Measurements from ENCODE around the gene SMARCAL1. TPM values are rescaled to one million over a fixed set of nuclear protein-coding genes. Genes with fewer than 3 reads are reported as not detected.

SMARCAL1 gene
- polyA plus RNA-seq, 4 donors: 5.4 to 15.4 (median 8.3) TPM

DNA sequence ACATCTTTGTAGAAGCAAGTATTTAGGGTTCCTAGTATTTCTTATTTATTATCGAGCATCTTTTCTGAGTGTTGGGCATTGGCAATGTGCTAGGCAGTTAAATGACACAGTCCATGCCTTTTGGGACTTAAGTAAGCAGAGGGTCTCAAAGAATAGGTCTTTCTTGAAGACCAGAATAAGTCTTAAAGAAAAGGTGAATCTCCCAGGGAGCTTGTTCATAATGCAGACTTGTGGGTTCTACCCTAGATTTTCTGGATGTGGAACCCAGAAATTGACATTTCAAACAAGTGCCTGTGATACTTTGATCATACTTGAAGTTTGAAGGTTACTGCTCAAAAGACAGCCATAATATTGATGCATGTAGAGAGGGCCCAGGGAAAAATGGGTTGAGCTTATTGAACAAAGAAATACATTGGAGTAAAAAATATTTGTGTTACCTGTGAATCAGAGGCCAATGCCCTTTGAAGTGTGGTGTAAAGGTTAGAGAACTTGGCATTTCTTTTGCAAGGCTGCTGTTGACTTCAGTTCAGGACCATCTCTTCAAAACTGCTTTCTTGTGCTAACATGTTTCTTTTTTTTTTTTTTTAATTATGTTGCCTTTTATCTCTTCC, 110.7 kb downstream of the SMARCAL1 start:
- WGBS, 3 donors: 93 to 97% (median 95%) methylated on average over 1 of the region's 1 CpG
- no peak overlapping the region for H3K4me3 ChIP-seq (ENCODE audit: low read depth in 1 of 3, low read length in 3 of 3)
- H3K27me3 ChIP-seq (ENCODE audit: control insufficient read depth in 3 of 3, insufficient read depth in 3 of 3, low read length in 3 of 3): no peaks in the 10 kb centered on the region
- peaks cover 0 to 9% of the 10 kb centered on the region in 2 donors for H3K9me3 ChIP-seq (ENCODE audit: control insufficient read depth in 2 of 2, insufficient read depth in 1 of 2, low read depth in 1 of 2, low read length in 1 of 2)
- H3K4me1 ChIP-seq (ENCODE audit: control insufficient read depth in 3 of 3, insufficient read depth in 2 of 3, low read depth in 1 of 3, low read length in 2 of 3): no peaks in the 10 kb centered on the region
- no peak overlapping the region for H3K27ac ChIP-seq (ENCODE audit: low read depth in 1 of 3, low read length in 2 of 3)
- H3K36me3 ChIP-seq (ENCODE audit: control insufficient read depth in 3 of 3, insufficient read depth in 2 of 3, low read depth in 1 of 3, low read length in 3 of 3): no peaks in the 10 kb centered on the region
- DNase-seq (peak in 1 of 2 donors; percentile 45), FAIRE-seq (no peak)

- Histone ChIP-seq H3K9me3 (ENCODE audit: control insufficient read depth in 2 of 2, insufficient read depth in 1 of 2, low read depth in 1 of 2, low read length in 1 of 2) (peaks cover 0 to 9% of the 10 kb centered on the region in 2 donors), H3K27ac (ENCODE audit: low read depth in 1 of 3, low read length in 2 of 3) (no peak overlapping the region), H3K4me1 (ENCODE audit: control insufficient read depth in 3 of 3, insufficient read depth in 2 of 3, low read depth in 1 of 3, low read length in 2 of 3) (no peaks in the 10 kb centered on the region), H3K4me3 (ENCODE audit: low read depth in 1 of 3, low read length in 3 of 3) (no peak overlapping the region), H3K27me3 (ENCODE audit: control insufficient read depth in 3 of 3, insufficient read depth in 3 of 3, low read length in 3 of 3) (no peaks in the 10 kb centered on the region), H3K36me3 (ENCODE audit: control insufficient read depth in 3 of 3, insufficient read depth in 2 of 3, low read depth in 1 of 3, low read length in 3 of 3) (no peaks in the 10 kb centered on the region)
- DNase-seq (no peak), FAIRE-seq (no peak)
- 75 to 77% (median 75%) methylated on average over 4 of the region's 4 CpGs for WGBS, 3 donors
Measured at GRCh38 chr2:216525972-216526371, 113.7 kb downstream of the SMARCAL1 start.

GRCh38 chr2:216526939-216527338, 114.7 kb downstream of the SMARCAL1 start:
- no peak overlapping the region for H3K4me3 ChIP-seq (ENCODE audit: low read depth in 1 of 3, low read length in 3 of 3)
- DNase-seq (no peak), FAIRE-seq (no peak)
- peaks cover 0 to 9% of the 10 kb centered on the region in 2 donors for H3K9me3 ChIP-seq (ENCODE audit: control insufficient read depth in 2 of 2, insufficient read depth in 1 of 2, low read depth in 1 of 2, low read length in 1 of 2)
- H3K4me1 ChIP-seq (ENCODE audit: control insufficient read depth in 3 of 3, insufficient read depth in 2 of 3, low read depth in 1 of 3, low read length in 2 of 3): no peaks in the 10 kb centered on the region
- 92 to 93% (median 92%) methylated on average over 1 of the region's 1 CpG for WGBS, 3 donors
- no peak overlapping the region for H3K27ac ChIP-seq (ENCODE audit: low read depth in 1 of 3, low read length in 2 of 3)
- no peaks in the 10 kb centered on the region for H3K27me3 ChIP-seq (ENCODE audit: control insufficient read depth in 3 of 3, insufficient read depth in 3 of 3, low read length in 3 of 3)
- H3K36me3 ChIP-seq (ENCODE audit: control insufficient read depth in 3 of 3, insufficient read depth in 2 of 3, low read depth in 1 of 3, low read length in 3 of 3): no peaks in the 10 kb centered on the region

DNA sequence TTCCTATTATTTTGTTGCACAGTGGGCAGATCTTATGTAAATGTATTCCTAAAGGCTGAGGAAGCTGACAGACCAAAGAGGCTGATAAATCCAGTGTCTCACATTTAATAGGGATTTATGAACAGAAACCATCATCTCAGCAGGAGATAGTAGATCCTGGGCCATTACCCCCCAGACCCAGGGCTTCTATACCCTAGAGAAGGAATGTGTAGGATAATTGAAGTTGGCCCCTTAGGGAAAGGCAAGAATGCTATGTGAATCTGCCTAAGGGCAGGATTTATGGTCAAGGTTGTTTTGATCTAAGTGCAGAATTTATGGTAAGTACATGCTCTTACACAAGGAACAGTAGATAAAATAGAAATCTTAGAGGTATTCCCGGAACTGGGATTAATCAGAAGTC, 115.3 kb downstream of the SMARCAL1 start:
- no peak for FAIRE-seq
- Histone ChIP-seq H3K27me3 (ENCODE audit: control insufficient read depth in 3 of 3, insufficient read depth in 3 of 3, low read length in 3 of 3) (no peaks in the 10 kb centered on the region), H3K36me3 (ENCODE audit: control insufficient read depth in 3 of 3, insufficient read depth in 2 of 3, low read depth in 1 of 3, low read length in 3 of 3) (no peaks in the 10 kb centered on the region), H3K4me1 (ENCODE audit: control insufficient read depth in 3 of 3, insufficient read depth in 2 of 3, low read depth in 1 of 3, low read length in 2 of 3) (peaks cover 0 to 5% (median 0%) of the 10 kb centered on the region in 3 donors), H3K27ac (ENCODE audit: low read depth in 1 of 3, low read length in 2 of 3) (no peak overlapping the region), H3K4me3 (ENCODE audit: low read depth in 1 of 3, low read length in 3 of 3) (no peak overlapping the region), H3K9me3 (ENCODE audit: control insufficient read depth in 2 of 2, insufficient read depth in 1 of 2, low read depth in 1 of 2, low read length in 1 of 2) (peaks cover 0 to 9% of the 10 kb centered on the region in 2 donors)
- DNase-seq: no peak
- 72 to 91% (median 72%) methylated on average over 1 of the region's 1 CpG for WGBS, 3 donors

- no peaks in the 10 kb centered on the region for H3K27me3 ChIP-seq (ENCODE audit: control insufficient read depth in 3 of 3, insufficient read depth in 3 of 3, low read length in 3 of 3)
- FAIRE-seq (no peak), DNase-seq (peak; percentile 58 to 59)
- no peaks in the 10 kb centered on the region for H3K36me3 ChIP-seq (ENCODE audit: control insufficient read depth in 3 of 3, insufficient read depth in 2 of 3, low read depth in 1 of 3, low read length in 3 of 3)
- 13 to 55% (median 30%) methylated on average over 2 of the region's 2 CpGs for whole genome bisulfite sequencing, 3 donors
- no peaks in the 10 kb centered on the region for H3K9me3 ChIP-seq (ENCODE audit: control insufficient read depth in 2 of 2, insufficient read depth in 1 of 2, low read depth in 1 of 2, low read length in 1 of 2)
- peaks cover 0 to 38% (median 0%) of the 10 kb centered on the region in 3 donors for H3K4me1 ChIP-seq (ENCODE audit: control insufficient read depth in 3 of 3, insufficient read depth in 2 of 3, low read depth in 1 of 3, low read length in 2 of 3)
- H3K4me3 ChIP-seq (ENCODE audit: low read depth in 1 of 3, low read length in 3 of 3): no peak overlapping the region
- peak overlapping the region in 1 of 3 donors; percentile 46 for H3K27ac ChIP-seq (ENCODE audit: low read depth in 1 of 3, low read length in 2 of 3)
Measured at GRCh38 chr2:216532562-216532961, 120.3 kb downstream of the SMARCAL1 start.

Other genes with a start within 250 kb of the SMARCAL1 start
- gene MARCHF4, start 40.0 kb upstream of the SMARCAL1 start, polyA plus RNA-seq: under 1 TPM in 3 of 4 donors, not detected in 1; 0.27 to 0.95 (median 0.82) TPM
- 1,000 to 10,000 TPM; 1,824 to 4,790 (median 3,519) TPM for gene RPL37A, start 86.4 kb downstream of the SMARCAL1 start, polyA plus RNA-seq
- gene IGFBP2, start 220.9 kb downstream of the SMARCAL1 start, polyA plus RNA-seq: 100 to 1,000 TPM in 1 of 4 donors, 10 to 100 TPM in 2, 1 to 10 TPM in 1; 9.8 to 163 (median 56.4) TPM